NCI-H446 treated with DMSO at 0.1 percent for 48 hours (cell line): Measurements from ENCODE around the gene ANKRD33.

Source experiments
- DNase-seq: peaks from one replicate; lab custom pipeline; 2025; lab: John Stamatoyannopoulos, UW

Gene ANKRD33

DNA sequence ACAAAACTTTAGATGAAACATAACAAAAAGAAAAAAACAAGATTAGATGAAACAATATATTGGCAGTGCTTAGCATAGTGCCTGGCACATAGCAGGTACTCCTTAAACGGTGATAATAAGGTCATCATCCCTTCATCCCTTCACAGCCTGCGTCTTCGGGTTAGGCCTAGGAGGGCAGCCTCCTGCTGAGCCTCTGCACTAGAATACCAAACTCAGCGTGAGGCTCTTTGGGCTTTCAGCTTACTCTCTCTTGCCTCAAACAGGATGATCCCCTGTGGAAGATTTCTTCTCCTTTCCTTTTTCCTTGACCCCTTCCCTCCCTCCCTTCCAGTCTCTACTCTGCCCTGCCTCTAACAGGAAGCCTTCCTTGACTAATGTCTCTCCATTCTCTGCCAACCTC is 25.0 kb upstream of the ANKRD33 start:
- no peak for DNase-seq

DNA sequence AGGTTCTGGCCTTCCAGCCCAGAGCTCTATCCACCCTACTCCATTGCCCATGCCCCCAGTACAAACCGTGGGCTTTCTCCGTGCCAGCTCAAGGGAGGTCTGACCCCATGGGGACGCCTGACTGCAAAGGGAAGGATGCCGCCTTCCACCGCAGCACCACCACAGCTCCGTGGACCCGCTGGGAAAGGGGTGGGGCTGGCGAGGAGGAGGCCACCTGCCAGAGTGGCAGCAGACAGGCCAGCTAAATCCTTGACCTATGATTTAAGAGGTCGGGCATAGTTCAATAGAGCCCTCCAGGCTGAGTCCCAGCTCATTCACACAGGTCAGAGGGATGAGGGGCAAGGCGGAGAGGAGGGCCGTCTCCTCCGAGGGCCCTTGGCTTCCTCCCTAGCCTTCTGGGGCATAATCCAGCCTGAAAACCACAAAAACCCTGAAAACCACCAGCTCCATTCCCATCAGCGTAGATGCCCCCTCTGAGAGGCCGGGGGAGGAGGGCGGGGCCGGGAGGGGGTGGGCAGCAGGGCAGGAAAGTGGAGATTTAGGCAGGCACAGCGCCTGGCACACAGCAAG is 24.5 kb upstream of the ANKRD33 start:
- no peak for DNase-seq

DNA sequence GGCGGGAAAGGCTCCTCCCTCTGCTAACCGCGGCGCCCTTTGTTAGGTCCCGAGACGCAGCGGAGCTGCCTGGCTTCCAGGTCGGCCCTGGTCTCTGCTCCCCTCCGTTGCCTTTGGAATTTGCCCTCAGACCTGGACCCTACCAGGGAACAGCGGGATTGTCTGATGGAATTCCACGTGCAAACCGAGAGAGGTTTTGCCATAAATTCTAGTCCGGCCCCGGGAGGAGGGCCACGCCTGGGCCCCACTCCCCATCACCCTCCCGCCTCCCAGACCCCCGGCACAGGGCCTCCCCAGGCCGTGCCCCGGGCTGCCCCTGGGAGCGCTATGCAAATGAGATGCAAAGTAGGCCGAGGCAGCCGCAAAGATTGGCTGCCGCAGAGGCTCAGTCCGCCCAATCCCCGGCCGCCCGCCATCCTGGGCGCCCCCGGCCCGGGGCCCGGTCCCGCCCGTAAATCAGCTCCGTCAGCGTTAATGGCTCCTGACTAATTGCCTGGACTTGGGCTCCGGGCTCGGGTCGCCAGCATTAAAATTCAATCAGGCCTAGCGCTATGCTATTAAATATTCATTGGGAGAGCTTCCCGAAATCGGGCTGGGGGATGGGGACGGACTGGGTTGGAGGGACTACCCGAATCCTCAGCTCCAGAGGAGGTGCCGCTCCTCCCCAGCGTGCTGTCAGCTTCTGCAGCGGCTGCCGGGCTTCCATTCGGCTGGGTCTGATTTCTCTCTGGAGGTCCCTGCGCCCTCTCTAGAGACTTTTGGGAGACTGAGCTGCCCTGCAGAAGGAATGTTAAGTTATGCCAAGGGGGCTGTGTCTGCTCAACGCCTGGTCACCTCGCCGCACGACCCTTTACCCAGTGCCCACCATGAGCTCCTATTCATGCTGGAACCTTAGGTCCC is 23.7 kb upstream of the ANKRD33 start:
- no peak for DNase-seq

DNA sequence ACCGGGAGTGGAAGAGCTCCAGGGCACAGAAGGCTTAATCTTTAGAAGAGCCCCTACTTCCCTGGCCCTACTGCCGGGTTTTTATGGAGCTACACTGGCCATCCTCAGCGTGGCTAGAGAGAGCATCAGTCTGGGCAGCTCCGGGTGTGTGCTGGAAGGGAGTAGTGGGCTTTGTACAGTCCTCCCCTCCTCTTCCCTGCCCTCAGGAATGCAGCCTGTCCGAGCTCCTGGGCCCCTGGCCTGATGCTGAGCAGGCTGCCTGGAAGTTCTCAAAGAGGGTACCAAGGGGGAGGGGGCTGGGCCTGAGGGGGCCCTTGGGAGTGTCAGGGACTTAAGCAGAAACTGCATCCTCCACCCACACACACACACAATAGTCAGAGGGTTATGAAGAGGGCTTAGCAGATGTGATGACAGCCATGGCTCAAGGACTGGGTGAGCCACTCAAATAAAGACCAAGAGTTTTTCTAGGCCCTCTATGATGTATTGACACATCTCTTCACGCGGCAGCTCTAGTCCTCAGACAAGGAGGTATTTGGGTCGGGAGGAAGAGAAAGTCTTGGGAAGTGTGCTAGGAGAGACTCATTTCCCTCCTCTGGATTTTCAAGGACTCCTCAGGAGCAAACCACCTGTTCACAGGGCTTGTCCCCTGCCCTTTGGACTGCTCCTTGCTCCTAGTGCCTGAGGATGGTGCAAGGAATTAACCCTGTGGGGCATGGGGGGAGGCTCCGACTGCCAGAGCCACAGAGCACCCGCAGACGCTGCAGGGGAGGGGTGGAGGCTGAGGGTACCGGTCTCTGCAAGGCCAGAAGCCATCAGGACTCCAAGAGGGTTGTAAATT is 22.9 kb upstream of the ANKRD33 start:
- DNase-seq: no peak

DNA sequence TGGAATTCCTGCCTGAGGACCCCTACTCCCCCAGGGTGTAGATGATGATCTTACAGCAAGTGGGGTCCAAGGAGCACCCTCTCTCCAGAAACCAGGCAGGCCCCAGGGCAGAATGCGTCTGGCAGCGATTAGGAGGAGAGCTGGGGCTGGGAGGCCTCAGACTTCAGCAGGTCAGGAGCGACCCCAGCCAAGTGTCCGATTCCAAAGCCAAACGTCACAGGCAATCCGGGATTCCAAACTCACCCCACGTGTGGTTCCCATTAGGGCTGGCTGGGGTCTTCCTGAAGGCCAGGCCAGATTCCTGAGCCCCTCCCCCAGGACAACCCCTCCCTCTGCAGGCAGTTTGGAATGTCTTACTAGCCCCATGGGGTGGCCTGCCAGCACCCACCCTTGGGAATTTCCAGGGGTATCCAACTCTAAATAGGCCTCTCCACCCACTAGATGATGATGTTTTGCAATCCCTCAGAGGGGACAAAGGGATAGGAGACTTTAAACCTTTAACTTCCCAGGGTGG is 22.1 kb upstream of the ANKRD33 start:
- DNase-seq: no peak

DNA sequence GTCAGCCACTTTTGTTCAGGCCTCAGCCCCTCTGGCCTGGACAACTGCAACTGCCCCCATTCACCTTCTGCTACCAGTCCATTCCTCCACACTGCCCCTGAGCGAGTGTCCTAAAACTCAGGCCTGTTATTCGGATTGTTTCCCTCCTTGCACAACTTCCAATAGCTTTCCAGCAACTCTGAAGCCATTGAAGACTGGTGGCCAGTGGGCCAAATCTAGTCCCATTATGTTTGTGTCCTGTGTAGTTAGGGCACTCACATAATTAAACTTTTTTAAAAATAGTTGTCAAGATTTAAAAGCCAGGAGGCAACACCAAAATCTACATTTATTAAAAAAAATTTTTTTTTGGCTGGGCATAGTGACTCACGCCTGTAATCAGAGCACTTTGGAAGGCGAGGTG is 21.6 kb upstream of the ANKRD33 start:
- DNase-seq: no peak

DNA sequence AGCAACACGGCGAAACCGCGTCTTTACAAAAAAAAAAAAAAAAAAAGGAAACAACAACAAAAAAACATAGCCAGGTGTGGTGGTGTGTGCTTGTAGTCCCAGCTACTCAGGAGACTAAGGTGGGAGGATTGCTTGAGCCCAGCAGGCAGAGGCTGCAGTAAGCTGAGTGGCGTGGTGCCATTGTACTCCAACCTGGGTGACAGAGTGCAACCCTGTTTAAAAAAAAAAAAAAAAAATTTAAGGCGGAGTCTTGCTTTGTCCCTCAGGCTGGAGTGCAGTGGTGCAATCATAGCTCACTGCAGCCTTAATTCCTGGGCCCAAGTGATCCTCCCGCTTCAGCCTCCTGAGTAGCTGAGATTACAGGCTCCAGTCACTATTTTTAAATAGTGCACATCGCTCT is 21.1 kb upstream of the ANKRD33 start:
- DNase-seq: no peak

DNA sequence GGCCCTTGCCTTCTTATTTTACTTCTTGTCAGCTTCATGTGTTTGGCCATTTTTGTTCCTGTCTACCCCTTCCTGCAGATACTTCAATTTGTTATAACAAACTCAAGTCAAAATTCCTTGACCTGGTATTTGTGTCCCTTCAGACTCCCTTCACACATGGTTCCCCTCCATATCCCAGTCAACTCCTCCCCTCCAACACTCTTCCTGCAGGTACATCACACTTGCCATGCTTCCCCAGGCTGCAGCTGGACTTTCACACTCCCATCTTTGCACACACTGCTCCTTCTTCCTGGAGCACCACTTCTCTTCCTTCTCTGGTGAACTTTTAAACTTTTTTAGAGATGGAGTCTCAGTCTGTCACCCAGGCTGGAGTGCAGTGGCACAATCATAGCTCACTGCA is 20.5 kb upstream of the ANKRD33 start:
- DNase-seq: no peak

DNA sequence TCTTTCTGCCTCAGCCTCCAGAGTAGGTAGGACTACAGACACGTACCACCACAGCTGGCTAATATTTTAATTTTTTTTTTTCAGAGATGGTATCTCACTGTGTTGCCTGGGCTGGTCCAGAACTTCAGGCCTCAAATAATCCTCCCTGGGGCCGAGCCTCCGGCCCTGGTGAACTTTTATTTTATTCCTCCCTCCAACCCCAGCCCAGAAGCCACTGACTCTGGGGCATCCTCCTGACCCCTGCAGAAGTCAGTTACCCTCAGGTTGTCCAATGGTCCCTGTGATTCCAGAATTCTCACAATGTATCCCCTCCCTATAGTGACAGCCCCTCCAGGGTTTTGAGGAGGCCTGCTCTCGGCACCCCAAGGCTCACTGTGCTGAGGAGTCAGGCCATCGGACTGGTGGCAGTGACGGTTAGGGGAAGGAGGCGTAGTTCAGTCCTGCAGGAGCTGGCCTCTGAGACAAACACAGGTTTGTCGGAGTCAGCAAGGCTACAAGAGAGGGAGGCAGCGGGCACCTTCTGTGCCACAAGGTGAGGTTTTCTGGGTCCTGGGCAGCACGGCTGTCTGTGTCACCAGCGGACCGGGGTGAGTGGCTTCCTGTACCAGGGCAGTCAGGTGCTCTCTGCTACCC is 20.0 kb upstream of the ANKRD33 start:
- no peak for DNase-seq

DNA sequence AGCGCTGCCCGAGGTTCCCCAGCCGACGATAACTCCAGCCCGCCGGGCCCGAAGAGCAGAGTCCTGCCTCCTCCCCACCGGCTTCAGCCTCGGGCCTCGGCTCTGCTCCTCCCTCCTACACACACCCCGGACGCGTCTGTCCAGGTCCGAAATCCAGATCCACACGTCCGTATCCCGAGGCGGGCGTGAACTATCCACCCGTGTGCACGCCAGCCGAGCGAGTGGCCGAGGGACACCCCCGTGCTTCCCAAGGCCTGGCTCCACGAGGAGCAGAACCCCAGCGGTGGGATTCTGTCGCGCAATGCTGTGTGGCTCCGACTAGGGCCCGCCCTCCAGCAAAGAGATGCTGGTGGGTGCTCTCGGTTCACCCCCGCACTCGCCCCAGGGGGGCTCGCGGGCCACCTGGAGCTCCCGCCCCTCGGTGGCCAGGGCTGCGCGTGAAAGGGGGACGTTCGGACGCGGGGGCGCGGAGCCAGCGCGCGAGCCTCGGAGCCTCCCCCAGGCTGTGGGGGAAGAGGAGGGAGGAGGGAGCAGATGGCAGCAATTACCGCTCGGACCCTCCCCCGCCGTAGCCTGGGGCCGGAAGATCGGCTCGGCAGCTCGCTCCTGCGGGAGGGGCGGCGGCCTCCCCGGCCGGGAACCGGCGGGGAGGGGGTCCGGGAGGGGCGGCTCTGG is 18.9 kb upstream of the ANKRD33 start:
- no peak for DNase-seq

DNA sequence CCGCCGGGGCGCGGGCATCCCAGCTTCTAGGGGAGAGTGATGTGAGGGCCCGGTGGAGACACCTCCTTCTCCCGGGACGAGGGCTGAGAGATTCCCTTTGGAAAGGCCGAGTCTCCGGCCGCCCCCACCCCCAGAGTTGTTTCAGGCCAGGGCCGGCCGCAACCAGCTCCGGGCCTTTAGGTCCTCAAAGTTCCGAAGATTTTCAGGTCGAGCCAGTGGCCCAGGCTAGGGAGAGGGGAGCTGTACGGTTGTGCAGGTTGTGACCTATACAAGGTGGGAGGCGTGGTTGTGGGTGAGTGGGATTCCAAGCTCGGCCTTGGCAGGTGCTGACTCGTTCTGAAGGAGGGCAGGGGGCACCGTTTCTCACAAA is 18.4 kb upstream of the ANKRD33 start:
- no peak for DNase-seq

DNA sequence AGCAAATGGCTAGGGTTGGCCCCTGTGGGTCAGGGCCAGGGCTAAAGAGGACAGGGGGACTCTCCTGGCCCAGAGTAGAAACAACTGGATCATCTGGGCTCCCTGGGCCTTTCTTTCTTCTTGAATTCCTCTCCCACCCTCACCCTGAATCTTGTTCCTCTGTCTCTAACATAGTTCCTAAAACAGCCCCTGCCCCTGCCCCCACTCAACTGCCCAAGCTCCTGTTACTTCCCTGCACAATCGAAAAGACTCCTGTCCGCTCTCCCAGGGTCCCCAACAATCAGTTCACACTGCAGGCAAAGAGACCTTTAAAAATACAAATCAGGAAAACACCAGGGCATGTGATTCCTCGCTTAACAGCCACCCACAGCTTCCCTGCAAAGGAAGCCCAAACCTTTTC is 18.0 kb upstream of the ANKRD33 start:
- DNase-seq: no peak

DNA sequence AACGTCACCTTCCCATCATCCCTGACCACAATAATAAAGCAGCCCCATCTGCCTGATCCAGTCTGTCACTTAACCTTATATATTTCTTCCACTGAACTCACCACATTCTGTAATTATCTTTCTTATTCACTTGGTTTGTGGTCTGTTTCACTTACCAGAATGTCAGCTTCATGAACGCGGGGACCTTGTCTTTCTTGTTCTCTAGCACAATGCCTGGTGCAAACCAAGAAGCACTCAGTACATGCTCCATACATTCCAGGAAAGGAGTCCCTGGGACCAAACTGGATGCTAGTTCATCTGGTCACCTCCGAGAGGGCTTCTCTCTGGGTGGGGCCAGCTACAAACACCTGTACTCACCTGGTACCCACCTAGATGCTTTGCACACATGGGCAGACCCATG is 17.4 kb upstream of the ANKRD33 start:
- DNase-seq: no peak

DNA sequence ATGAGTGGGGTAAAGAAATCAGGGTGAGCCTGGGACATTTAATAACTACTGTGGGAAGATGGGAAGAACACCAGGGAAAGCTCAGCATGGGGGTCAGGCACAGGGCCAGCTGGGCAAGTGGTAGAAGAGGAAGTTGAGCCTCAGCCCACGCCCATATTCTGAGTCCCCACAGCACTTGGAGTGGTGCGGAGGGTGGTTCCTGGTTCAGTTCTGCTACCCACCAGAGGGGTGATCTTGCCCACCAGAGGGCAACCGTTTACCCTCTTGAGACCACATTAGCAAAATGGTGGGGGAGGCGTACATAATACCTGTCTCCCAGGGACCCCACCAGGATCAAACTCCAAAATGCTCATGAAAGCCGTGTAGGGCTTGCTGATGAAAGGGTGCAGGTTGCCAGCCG is 16.8 kb upstream of the ANKRD33 start:
- DNase-seq: no peak

DNA sequence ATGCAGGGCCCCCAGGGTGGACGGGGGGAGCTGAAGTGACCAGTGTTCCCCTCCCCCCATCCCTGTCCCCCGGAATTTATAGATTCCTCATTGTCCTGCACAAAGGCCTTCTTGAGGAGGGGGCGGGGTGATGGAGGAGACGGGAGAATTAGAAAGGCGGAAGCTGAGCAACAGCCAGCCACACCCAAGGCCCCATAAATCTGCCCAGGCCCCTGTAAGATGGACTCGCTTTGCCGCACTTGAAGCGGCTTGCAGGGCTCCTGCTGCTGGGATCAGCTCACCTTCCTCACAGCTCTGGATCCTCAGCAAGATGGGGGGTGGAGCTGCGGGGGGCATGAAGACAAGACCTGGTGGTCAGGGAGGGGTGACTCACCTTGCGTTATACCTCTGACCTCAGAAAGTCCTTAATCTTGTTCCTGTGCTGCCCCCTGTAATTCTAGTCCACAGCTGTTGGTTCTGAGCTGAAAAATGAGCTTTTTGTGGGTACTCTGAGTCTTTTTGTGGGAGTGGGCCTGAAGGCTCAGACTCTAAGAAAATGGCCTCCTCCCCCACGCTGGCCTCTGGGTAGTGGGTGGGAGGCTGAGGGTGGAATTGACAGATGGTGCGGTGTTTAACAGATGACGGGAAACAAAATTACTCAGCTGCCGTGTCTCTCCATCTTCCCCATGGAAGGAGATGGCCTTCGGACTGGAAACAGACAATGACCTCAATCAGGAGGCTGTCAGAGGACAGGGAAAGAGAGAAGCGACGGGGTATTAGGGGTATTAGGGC is 15.8 kb upstream of the ANKRD33 start:
- no peak for DNase-seq

DNA sequence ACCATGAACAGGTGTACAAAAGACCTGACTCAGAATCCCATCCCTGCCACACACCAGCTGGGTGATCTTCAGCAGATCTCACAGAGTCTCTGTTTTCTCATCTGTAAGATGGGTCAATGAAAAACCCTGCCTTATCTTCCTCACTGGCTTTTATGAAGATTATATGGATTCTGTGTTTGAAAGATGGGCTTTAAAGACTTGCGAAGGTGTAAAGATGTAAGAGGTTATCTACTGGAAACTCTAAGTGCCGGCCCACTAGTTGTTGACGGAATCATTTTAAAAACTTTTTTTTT is 15.3 kb upstream of the ANKRD33 start:
- DNase-seq: no peak

DNA sequence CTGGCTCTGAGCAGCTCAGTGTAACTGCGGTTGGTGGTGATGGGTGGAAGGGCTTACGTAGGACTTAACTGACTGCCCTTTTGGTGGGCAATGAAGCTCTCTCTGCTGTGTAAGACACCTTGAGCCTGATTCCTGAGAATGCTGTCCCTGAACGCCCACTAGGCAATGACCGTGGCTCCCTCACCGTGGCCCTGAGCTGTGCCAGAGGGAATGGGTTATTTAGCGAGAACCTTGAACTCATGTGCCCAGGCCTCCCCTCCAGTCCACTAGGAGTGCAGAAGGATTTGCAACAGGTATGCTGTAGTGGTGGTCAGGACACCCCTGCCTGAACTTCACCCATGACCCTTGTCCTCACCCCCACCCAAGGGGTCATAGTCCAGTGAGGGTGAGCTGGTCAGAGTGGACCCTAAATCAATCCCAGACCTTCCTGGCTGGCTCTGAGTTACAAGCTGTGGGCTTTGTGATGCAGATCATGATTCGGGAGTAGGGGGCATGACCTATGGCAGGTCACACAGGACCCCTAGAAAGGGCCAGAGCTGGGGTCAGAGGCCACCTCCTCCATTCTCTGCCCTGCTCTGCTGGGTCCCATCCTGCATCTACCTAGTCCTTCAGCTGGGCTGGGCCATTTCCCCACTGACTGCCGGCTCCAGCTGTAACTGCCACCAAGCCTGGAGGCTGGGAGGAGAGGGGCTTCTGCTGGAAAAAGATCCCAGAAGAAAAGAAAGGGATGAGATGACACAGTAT is 14.5 kb upstream of the ANKRD33 start:
- no peak for DNase-seq

DNA sequence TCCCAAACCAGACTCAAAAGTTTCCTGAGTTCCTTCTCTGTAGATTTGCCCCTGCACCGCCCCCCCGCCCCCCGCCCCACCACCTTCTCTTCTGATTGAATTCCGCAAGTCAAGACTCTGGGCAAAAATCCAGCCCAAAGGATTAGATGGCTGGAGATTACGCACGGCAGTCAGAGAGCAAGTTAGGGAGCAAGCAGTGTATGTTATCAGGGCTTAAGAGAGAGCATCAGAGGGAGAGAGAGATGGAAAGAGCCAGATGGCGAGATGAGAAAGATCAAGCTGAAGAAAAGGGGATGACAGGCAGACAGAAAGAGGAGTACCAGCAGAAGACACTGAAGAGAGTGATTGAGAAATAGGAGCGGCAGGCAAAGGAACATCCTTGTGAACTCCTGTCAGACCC is 13.9 kb upstream of the ANKRD33 start:
- no peak for DNase-seq

DNA sequence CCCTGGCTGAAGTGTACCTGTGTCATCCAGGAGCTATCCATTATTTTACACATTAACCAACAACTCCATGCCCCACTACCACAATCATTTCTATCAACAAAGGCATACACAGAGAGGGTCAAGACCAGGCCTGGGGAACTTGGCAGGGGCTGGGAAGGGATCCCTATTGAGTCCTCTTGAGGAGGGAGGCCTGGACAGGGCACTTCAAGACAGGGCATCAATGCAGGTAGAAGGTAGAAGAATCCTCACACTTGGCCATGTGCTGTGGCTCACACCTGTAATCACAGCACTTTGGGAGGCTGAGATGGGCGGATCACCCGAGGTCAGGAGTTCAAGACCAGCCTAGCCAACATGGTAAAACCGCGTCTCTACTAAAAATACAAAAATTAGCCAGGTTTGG is 13.4 kb upstream of the ANKRD33 start:
- no peak for DNase-seq

DNA sequence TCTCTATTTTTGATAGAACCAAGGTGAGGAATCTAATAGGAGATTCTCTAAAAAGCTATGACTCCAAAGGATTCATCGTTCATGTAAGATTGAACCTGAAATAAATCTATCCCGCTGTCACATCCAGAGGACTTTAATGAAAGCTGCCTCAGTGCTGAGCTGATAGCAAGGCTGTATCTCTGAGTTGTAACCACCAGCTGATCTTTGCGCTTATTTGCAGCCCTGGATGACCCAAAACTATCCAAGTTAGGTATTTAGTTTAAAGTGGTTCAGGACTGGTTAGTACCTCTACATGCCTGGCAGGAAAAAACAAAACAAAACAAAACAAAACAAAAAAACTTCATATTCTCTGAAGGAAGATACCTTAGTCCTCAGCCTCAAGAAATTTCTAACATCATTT is 8.8 kb upstream of the ANKRD33 start:
- DNase-seq: no peak

DNA sequence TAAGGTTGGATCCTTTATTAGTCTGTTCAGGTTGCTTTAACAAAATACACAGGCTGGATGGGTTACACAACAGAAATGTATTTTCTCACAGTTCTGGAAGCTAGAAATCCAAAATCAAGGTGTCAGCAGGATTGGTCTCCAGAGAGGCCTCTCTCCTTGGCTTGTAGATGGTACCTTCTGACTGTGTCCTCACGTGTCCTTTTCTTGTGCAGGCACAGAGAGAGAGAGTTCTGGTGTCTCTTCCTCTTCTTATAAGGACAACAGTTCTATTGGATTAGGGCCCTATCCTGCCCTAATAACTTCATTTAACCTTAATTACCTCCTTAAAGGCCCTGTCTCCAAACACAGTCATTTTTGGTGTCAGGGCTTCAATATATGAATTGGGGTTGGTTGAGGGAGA is 4.6 kb upstream of the ANKRD33 start:
- no peak for DNase-seq
